CD4-positive, alpha-beta T cell treated with Interleukin-10 for 1 hour (primary cell): ENCODE data around the gene MAP4.

Source experiments
- DNase-seq: peaks from one replicate; pipeline ENCODE4 v3.0.0-alpha.2; 2020

The MAP4 gene

GRCh38 chr3:47859956-47860605 lies 156.1 kb downstream of the MAP4 start:
- no peak for DNase-seq

- DNase-seq, result no peak
Observed at GRCh38 chr3:47857151-47857550, 159.1 kb downstream of the MAP4 start.

DNA sequence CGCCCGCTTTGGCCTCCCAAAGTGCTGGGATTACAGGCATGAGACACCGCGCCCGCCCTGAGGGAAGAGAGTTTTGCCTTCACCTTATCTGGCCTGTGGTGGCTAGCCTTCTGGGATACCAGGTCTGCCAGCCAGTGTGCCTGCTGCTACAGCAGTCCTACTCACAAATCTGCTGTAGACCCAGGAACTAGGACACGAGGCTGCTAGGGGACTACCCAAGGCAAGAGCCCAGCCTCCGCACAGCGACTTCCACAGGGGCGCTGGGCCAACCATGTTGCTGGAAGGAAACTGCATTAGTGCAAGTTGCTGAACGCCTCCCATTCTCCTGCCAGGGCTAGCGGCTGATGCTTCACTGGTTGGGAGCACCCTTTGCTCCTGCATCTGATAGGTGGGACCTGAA lies 159.5 kb downstream of the MAP4 start:
- no peak for DNase-seq

- no peak for DNase-seq
Observed at GRCh38 chr3:47855461-47856383, 160.5 kb downstream of the MAP4 start.

GRCh38 chr3:47854720-47855455 lies 161.3 kb downstream of the MAP4 start:
- no peak for DNase-seq

DNA sequence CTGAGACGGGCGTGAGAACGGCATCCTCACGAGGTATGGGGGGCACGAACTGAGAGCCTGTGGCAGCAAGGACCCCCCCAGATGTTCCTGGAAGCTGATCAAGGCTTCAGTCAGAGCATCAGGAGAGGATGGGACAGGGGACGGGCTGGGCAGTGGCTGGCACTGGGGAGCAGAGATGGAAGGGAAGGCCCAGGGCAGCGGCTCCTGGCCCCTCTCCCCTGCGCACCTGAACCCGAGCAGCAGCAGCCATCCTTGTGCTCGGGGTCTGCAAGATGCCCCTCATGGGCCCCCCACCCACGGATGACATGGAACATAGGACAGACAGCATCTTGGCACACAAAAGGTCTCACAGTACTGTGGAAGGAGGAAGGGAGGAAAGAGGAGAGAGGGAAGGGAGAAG lies 161.9 kb downstream of the MAP4 start:
- DNase-seq, result no peak

DNA sequence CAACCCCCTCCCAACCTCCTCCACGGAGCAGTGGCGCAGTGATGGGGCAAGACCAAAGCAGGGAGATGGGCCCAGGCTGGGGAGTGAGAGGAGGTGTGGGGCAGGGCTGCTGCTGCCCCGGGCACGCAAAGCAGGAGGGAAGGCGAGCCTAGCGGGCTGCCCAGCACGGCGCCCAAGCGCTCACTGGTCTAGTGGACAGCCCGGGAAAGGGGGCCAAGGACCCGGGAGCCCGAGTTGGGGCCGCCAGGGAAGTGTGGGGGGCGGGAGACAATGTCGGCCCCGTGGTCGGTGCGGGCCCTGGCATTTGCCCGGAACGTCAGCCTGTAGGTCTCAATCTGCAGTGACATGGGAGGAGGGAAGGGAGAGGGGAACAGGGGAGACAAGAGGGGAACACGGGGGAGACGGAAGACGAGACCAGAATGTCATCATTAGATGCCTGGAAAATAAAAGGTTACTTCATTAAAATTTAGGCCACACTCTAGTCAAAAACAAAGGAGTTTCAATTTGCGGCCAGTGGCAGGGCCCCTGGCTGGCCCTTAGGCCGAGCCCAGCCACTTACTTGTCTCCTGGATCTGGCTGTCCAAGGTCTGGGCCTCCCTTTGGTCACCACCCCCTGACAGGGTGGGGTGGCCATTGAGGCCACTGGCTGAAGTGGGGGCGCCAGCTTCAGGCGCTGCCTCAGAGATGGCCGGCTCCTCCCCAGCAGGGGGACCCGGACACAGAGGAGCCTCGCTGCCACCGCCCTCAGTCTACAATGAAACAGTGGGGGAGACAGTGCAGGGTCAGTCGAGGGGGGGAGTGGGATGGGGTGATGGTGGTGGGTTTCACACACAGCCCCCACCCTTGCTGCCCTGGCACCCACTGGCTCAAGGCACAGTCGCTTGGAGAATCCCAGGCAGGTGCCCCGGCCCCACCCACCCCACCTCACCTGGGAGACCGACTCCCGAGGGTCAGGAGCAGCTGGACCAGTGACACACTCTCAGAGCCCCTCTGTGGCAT lies 163.3 kb downstream of the MAP4 start:
- DNase-seq, result no peak

- no peak for DNase-seq
Observed at GRCh38 chr3:47851888-47852603, 164.2 kb downstream of the MAP4 start.

GRCh38 chr3:47850564-47851410 lies 165.4 kb downstream of the MAP4 start:
- DNase-seq, result no peak

- no peak for DNase-seq
Observed at GRCh38 chr3:47849699-47850563, 166.3 kb downstream of the MAP4 start.

GRCh38 chr3:47849186-47849698 lies 167.0 kb downstream of the MAP4 start:
- no peak for DNase-seq

- no peak for DNase-seq
Observed at GRCh38 chr3:47848599-47849117, 167.6 kb downstream of the MAP4 start.

DNA sequence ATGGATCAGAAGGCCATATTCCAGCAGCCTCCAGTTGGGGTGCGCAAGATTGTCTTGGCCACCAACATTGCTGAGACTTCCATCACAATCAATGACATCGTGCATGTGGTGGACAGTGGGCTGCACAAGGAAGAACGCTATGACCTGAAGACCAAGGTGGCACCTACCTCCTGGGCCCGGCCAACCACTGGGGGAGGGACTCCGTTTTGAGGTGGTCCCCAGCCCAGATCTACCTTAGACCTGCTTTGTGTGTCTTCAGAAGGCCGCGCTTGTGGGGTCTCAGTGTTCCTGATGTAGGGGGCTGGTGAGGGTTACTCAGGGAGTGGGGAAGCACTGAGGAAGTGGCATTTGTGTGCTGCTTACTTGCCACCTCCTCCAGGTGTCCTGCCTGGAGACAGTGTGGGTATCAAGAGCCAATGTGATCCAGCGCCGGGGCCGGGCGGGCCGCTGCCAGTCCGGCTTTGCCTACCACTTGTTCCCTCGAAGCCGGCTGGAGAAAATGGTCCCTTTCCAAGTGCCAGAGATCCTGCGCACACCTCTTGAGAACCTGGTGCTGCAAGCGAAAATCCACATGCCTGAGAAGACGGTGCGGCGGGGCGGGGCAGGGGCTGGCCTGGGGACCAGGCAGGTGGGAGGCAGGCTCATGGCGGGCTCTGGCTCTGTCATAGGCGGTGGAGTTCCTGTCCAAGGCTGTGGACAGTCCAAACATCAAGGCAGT lies 168.3 kb downstream of the MAP4 start:
- no peak for DNase-seq

DNA sequence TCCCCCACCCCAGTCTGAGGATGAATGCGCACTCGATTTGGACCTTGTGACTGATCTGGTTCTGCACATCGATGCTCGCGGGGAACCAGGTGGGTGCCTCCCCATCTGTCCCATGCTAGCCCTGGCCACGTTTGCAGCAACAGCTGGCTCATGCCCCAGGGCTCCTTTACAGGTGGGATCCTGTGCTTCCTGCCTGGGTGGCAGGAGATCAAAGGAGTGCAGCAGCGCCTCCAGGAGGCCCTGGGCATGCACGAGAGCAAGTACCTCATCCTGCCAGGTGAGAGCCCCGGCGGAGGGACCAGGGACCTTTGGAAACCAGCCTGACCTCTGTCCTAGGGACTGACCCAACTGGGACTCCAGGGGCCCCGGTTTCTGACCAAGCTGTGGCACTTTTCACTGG lies 169.0 kb downstream of the MAP4 start:
- no peak for DNase-seq

GRCh38 chr3:47846880-47847248 lies 169.4 kb downstream of the MAP4 start:
- no peak for DNase-seq

- DNase-seq, result no peak
Observed at GRCh38 chr3:47846186-47846879, 169.9 kb downstream of the MAP4 start.

DNA sequence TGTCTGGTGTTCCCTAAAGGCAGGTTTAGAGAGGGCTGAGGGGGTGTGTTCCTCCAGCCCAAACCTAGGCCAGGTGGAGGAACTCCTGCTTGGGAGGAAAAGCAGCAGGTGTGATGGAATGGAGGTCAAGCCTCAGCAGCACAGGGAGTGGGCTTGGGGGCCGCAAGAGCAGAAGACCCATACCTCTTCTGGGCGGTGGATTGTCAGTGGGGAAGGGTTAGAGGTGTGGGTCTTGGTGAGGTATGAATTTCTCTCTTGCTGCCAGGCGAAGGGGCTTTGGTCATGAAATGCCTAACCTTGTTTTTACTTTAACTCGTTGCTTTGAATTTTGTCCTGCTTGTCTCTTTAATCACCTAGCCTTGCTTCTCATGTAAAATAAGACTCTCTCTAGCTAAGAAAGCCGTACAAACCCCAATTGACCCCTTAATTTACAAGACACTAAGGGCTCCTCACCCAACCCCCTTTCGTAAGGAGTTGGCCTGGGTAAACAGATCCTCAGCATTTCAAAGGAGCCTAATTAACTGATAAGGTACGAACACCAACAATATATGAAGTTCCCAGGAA lies 174.3 kb downstream of the MAP4 start:
- DNase-seq, result no peak

GRCh38 chr3:47838503-47838902 lies 177.7 kb downstream of the MAP4 start:
- no peak for DNase-seq
